OCI-LY1 (cell line): ENCODE data around the gene NKX6-1.

Experiments used
- H2AFZ ChIP-seq: fragments of 200-600 bp; sonication (generic), shearing (Covaris generic); 2 replicates; pipeline ENCODE4 v1.6.0; 2014; ENCODE audit warnings: antibody characterized with exemption, mild to moderate bottlenecking, low read length
- H3F3A ChIP-seq: fragments of 200-600 bp; sonication (generic), shearing (Covaris generic); 2 replicates; pipeline ENCODE4 v1.6.0; 2014; ENCODE audit warnings: mild to moderate bottlenecking, antibody characterized with exemption, low read length, moderate library complexity; ENCODE audit not compliant: insufficient read depth
- H3K27ac ChIP-seq: fragments of 200-600 bp; sonication (generic); 2 replicates; pipeline ENCODE4 v1.5.1; 2014; ENCODE audit warnings: low read length, mixed run types, mild to moderate bottlenecking, low read depth; ENCODE audit not compliant: poor library complexity, severe bottlenecking
- H3K27me3 ChIP-seq: fragments of 200-600 bp; sonication (generic); 2 replicates; pipeline ENCODE4 v1.6.0; 2014; ENCODE audit warnings: antibody characterized with exemption, mild to moderate bottlenecking, low read length, moderate library complexity; ENCODE audit not compliant: insufficient read depth
- H3K36me3 ChIP-seq: fragments of 200-600 bp; sonication (generic); 2 replicates; pipeline ENCODE4 v1.6.1; 2014; ENCODE audit warnings: mild to moderate bottlenecking, antibody characterized with exemption, low read length, moderate library complexity, mixed read lengths; ENCODE audit not compliant: insufficient read depth
- H3K4me1 ChIP-seq: fragments of 200-600 bp; sonication (generic); 2 replicates; pipeline ENCODE4 v1.5.1; 2014; ENCODE audit warnings: mild to moderate bottlenecking, low read length, moderate library complexity; ENCODE audit not compliant: insufficient read depth, severe bottlenecking
- H3K4me2 ChIP-seq: fragments of 200-600 bp; sonication (generic), shearing (Covaris generic); 2 replicates; pipeline ENCODE4 v1.6.1; 2014; ENCODE audit warnings: low read length
- H3K4me3 ChIP-seq: fragments of 200-600 bp; sonication (generic); 2 replicates; pipeline ENCODE4 v1.5.1; 2014; ENCODE audit warnings: low read length, low read depth, mild to moderate bottlenecking, mixed read lengths; ENCODE audit not compliant: poor library complexity, severe bottlenecking
- H3K79me2 ChIP-seq: fragments of 200-600 bp; shearing (Covaris generic); 2 replicates; pipeline ENCODE4 v1.6.1; 2016; ENCODE audit warnings: mixed run types, low read length, mixed read lengths; ENCODE audit not compliant: insufficient read depth
- H3K9ac ChIP-seq: fragments of 200-600 bp; sonication (generic), shearing (Covaris generic); 2 replicates; pipeline ENCODE4 v1.6.1; 2014; ENCODE audit warnings: mild to moderate bottlenecking, low read length, mixed read lengths
- H3K9me2 ChIP-seq: fragments of 200-600 bp; sonication (generic), shearing (Covaris generic); 2 replicates; pipeline ENCODE4 v1.6.1; 2014; ENCODE audit warnings: low read depth, mild to moderate bottlenecking, low read length, mixed read lengths
- H3K9me3 ChIP-seq: fragments of 200-600 bp; shearing (Covaris generic); 2 replicates; pipeline ENCODE4 v1.6.1; 2014; ENCODE audit warnings: low read length, mixed read lengths
- H4K20me1 ChIP-seq: fragments of 200-600 bp; sonication (generic), shearing (Covaris generic); 2 replicates; pipeline ENCODE4 v1.6.0; 2016; ENCODE audit warnings: mild to moderate bottlenecking, low read length; ENCODE audit not compliant: insufficient read depth
- EZH2 ChIP-seq: fragments of 200-600 bp; sonication (generic), shearing (Covaris generic); IDR thresholded peaks from 2 replicates; pipeline ENCODE4 v1.8.0; 2017; ENCODE audit warnings: borderline replicate concordance, mixed run types, mild to moderate bottlenecking, antibody characterized with exemption, low read length, moderate library complexity, mixed read lengths
- TF ChIP-seq, protein P1 (sequence below): fragments of 200-600 bp; sonication (generic), shearing (Covaris generic); IDR thresholded peaks from 2 replicates; pipeline ENCODE4 v1.5.1; 2017; ENCODE audit warnings: mild to moderate bottlenecking, antibody characterized with exemption, low read length, moderate library complexity, mixed read lengths

Gene NKX6-1

DNA sequence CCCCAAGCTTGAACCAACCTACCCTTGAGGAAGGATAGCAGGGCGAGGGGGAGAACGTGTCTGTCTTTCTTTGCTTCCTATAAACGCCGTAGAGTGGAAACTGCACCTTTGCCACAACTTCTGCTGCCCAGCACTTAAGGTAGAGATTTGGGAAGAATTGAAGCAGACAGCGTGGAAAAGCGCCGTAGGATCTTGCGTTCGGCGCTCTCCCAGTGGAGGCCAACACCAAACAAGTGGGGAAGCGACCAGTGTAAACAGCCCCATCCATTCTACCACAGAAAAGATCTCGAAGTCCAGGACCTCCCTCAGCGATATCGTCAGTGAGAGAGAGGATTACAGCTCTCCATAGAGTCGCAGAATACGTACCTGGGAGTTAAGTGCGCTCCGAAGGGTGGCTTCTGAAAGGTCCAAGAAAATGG is 3.9 kb upstream of the NKX6-1 start:
- H2AFZ ChIP-seq, result no peak overlapping the region
- H3F3A ChIP-seq, result no peaks in the 10 kb centered on the region
- no peak overlapping the region for H3K9ac ChIP-seq
- H3K4me3 ChIP-seq, result no peak overlapping the region
- no peak overlapping the region for H3K27ac ChIP-seq
- H3K9me2 ChIP-seq, result no peaks in the 10 kb centered on the region
- H3K36me3 ChIP-seq, result no peaks in the 10 kb centered on the region
- H3K4me2 ChIP-seq, result no peak overlapping the region
- no peaks in the 10 kb centered on the region for H4K20me1 ChIP-seq
- H3K4me1 ChIP-seq, result no peaks in the 10 kb centered on the region
- H3K79me2 ChIP-seq, result no peaks in the 10 kb centered on the region
- no peaks in the 10 kb centered on the region for H3K27me3 ChIP-seq
- no peak for TF ChIP-seq EZH2
- TF ChIP-seq, protein P1, sequence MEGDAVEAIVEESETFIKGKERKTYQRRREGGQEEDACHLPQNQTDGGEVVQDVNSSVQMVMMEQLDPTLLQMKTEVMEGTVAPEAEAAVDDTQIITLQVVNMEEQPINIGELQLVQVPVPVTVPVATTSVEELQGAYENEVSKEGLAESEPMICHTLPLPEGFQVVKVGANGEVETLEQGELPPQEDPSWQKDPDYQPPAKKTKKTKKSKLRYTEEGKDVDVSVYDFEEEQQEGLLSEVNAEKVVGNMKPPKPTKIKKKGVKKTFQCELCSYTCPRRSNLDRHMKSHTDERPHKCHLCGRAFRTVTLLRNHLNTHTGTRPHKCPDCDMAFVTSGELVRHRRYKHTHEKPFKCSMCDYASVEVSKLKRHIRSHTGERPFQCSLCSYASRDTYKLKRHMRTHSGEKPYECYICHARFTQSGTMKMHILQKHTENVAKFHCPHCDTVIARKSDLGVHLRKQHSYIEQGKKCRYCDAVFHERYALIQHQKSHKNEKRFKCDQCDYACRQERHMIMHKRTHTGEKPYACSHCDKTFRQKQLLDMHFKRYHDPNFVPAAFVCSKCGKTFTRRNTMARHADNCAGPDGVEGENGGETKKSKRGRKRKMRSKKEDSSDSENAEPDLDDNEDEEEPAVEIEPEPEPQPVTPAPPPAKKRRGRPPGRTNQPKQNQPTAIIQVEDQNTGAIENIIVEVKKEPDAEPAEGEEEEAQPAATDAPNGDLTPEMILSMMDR, result no peak
- H3K9me3 ChIP-seq, result no peaks in the 10 kb centered on the region

GRCh38 chr4:84502333-84502954 is 3.4 kb upstream of the NKX6-1 start:
- no peaks in the 10 kb centered on the region for H3K4me1 ChIP-seq
- no peaks in the 10 kb centered on the region for H3K9me2 ChIP-seq
- no peak for TF ChIP-seq EZH2
- TF ChIP-seq, protein P1, result no peak
- no peak overlapping the region for H3K4me3 ChIP-seq
- H4K20me1 ChIP-seq, result no peaks in the 10 kb centered on the region
- no peaks in the 10 kb centered on the region for H3K27me3 ChIP-seq
- H3K9ac ChIP-seq, result no peak overlapping the region
- H3K79me2 ChIP-seq, result no peaks in the 10 kb centered on the region
- H3F3A ChIP-seq, result no peaks in the 10 kb centered on the region
- H2AFZ ChIP-seq, result no peak overlapping the region
- H3K36me3 ChIP-seq, result no peaks in the 10 kb centered on the region
- no peak overlapping the region for H3K4me2 ChIP-seq
- H3K9me3 ChIP-seq, result no peaks in the 10 kb centered on the region
- no peak overlapping the region for H3K27ac ChIP-seq

- Histone ChIP-seq H3K9me3 (no peaks in the 10 kb centered on the region), H3K9ac (no peak overlapping the region), H3K27me3 (no peaks in the 10 kb centered on the region), H3K4me3 (no peak overlapping the region), H3K27ac (no peak overlapping the region), H3K4me2 (no peak overlapping the region), H4K20me1 (no peaks in the 10 kb centered on the region), H3K36me3 (no peaks in the 10 kb centered on the region), H3K9me2 (no peaks in the 10 kb centered on the region), H2AFZ (no peak overlapping the region), H3K4me1 (no peaks in the 10 kb centered on the region), H3F3A (no peaks in the 10 kb centered on the region), H3K79me2 (no peaks in the 10 kb centered on the region)
- TF ChIP-seq, protein P1, result no peak
- TF ChIP-seq EZH2, result no peak
Measured at GRCh38 chr4:84501721-84502267, 2.7 kb upstream of the NKX6-1 start.
